HT1080 (cell line): ENCODE results near the gene SLC35B1. TPM values are rescaled to one million over a fixed set of nuclear protein-coding genes. Genes with fewer than 3 reads are reported as not detected.
A peak's percentile ranks its signal among the peaks of the same experiment; 100 is the strongest.

Experiments
- DNase-seq: peaks from one replicate; pipeline ENCODE4 v3.0.0-alpha.2; 2015; ENCODE audit warnings: low read depth
- polyA plus RNA-seq, 2 experiments: library from polyadenylated mRNA; depleted of rRNA; stranded (reverse); fragments of >200 nt; gene quantifications; 2 replicates each; pipeline ENCODE4 v1.2.3, GENCODE V29; 2015
- total RNA-seq: library from RNA; depleted of rRNA; stranded (reverse); fragments of >200 nt; shearing (Covaris generic); gene quantifications from 2 replicates; pipeline ENCODE4 v1.2.3, GENCODE V29; 2014; rRNA removed

Gene SLC35B1
- total RNA-seq = 65.6 and 77.1 TPM in 2 replicates
- 40.4 and 41.9 TPM in 2 replicates for polyA plus RNA-seq (2015; cell fraction: cytosol; rRNA removed)
- 36.4 and 38.1 TPM in 2 replicates for polyA plus RNA-seq (2015; cell fraction: nucleus; rRNA removed)

GRCh38 chr17:49707608-49708514 is at the start of gene SLC35B1:
SLC35B1 (minus strand) TSS chr17:49707964; CDS start chr17:49707833, 131 bp downstream.
- DNase-seq = peak; percentile 99

GRCh38 chr17:49757151-49757777 is 49.5 kb upstream of the SLC35B1 start:
- no peak for DNase-seq

GRCh38 chr17:49756323-49757150 is 48.8 kb upstream of the SLC35B1 start:
- no peak for DNase-seq

- DNase-seq = no peak
Measured at GRCh38 chr17:49755663-49756283, 48.0 kb upstream of the SLC35B1 start.

- DNase-seq = no peak
Measured at GRCh38 chr17:49753959-49754391, 46.2 kb upstream of the SLC35B1 start.

- no peak for DNase-seq
Measured at GRCh38 chr17:49752508-49752907, 44.7 kb upstream of the SLC35B1 start.

- DNase-seq = no peak
Measured at GRCh38 chr17:49749730-49750129, 42.0 kb upstream of the SLC35B1 start.

- no peak for DNase-seq
Measured at GRCh38 chr17:49748791-49749190, 41.0 kb upstream of the SLC35B1 start.

- DNase-seq = no peak
Measured at GRCh38 chr17:49748223-49748622, 40.5 kb upstream of the SLC35B1 start.

GRCh38 chr17:49747632-49748031 is 39.9 kb upstream of the SLC35B1 start:
- no peak for DNase-seq

- DNase-seq = no peak
Measured at GRCh38 chr17:49746791-49747490, 39.2 kb upstream of the SLC35B1 start.

GRCh38 chr17:49745175-49746139 is 37.7 kb upstream of the SLC35B1 start:
- no peak for DNase-seq

- no peak for DNase-seq
Measured at GRCh38 chr17:49742166-49742638, 34.4 kb upstream of the SLC35B1 start.

- DNase-seq = no peak
Measured at GRCh38 chr17:49741692-49742076, 33.9 kb upstream of the SLC35B1 start.

GRCh38 chr17:49741009-49741691 is 33.4 kb upstream of the SLC35B1 start:
- DNase-seq = no peak

- no peak for DNase-seq
Measured at GRCh38 chr17:49739641-49740271, 32.0 kb upstream of the SLC35B1 start.

- DNase-seq = no peak
Measured at GRCh38 chr17:49738456-49739163, 30.8 kb upstream of the SLC35B1 start.
